Neural cell (in vitro differentiated cells): ENCODE measurements around the gene CTBP2. TPM values are rescaled to one million over a fixed set of nuclear protein-coding genes. Genes with fewer than 3 reads are reported as not detected.

Experiments
- H2AFZ ChIP-seq: fragments of 200-600, 300-800 bp; sonication (generic), shearing (Covaris generic); 2 replicates; pipeline ENCODE4 v1.6.0; 2014; ENCODE audit warnings: low read depth, mild to moderate bottlenecking, antibody characterized with exemption, low read length, moderate library complexity
- H3F3A ChIP-seq: fragments of 200-600 bp; shearing (Covaris generic); 2 replicates; pipeline ENCODE4 v1.6.1; 2016; ENCODE audit warnings: mild to moderate bottlenecking, moderate library complexity, mixed read lengths, antibody characterized with exemption, low read length; ENCODE audit not compliant: insufficient read depth, poor library complexity, severe bottlenecking
- H3K27ac ChIP-seq: fragments of 200-600, 300-800 bp; sonication (generic), shearing (Covaris generic); 2 replicates; pipeline ENCODE4 v1.5.1; 2014; ENCODE audit warnings: mild to moderate bottlenecking, low read length, moderate library complexity
- H3K27me3 ChIP-seq: fragments of 300-800, 200-600 bp; sonication (generic), shearing (Covaris generic); 2 replicates; pipeline ENCODE4 v1.6.0; 2014; ENCODE audit warnings: mild to moderate bottlenecking, low read depth, low read length, moderate library complexity; ENCODE audit not compliant: insufficient read depth
- H3K36me3 ChIP-seq: fragments of 300-800, 200-600 bp; sonication (generic), shearing (Covaris generic); 2 replicates; pipeline ENCODE4 v1.5.1; 2014; ENCODE audit warnings: mild to moderate bottlenecking, antibody characterized with exemption, low read length, moderate library complexity; ENCODE audit not compliant: insufficient read depth
- H3K4me2 ChIP-seq: fragments of 300-800, 200-600 bp; sonication (generic), shearing (Covaris generic); 2 replicates; pipeline ENCODE4 v1.6.0; 2014; ENCODE audit warnings: mild to moderate bottlenecking, low read length
- H3K4me3 ChIP-seq: fragments of 300-800, 200-600 bp; sonication (generic), shearing (Covaris generic); 2 replicates; pipeline ENCODE4 v1.5.1; 2014; ENCODE audit warnings: mild to moderate bottlenecking, low read length, moderate library complexity
- H3K79me2 ChIP-seq: fragments of 200-600 bp; shearing (Covaris generic); replicated peaks from 2 replicates; pipeline ENCODE4 v1.6.0; 2014; ENCODE audit warnings: mild to moderate bottlenecking, low read length, moderate library complexity; ENCODE audit not compliant: insufficient read depth
- H3K9ac ChIP-seq: fragments of 300-800, 200-600 bp; sonication (generic), shearing (Covaris generic); 2 replicates; pipeline ENCODE4 v1.6.1; 2016; ENCODE audit warnings: mild to moderate bottlenecking, low read length, mixed read lengths
- H3K9me2 ChIP-seq: fragments of 200-600 bp; shearing (Covaris generic); 2 replicates; pipeline ENCODE4 v1.6.1; 2016; ENCODE audit warnings: mild to moderate bottlenecking, low read length, mixed read lengths; ENCODE audit not compliant: insufficient read depth
- H3K9me3 ChIP-seq: fragments of 200-600, 300-800 bp; sonication (generic), shearing (Covaris generic); 2 replicates; pipeline ENCODE4 v1.6.1; 2016; ENCODE audit warnings: mild to moderate bottlenecking, mixed run types, low read length, moderate library complexity, mixed read lengths
- H4K20me1 ChIP-seq: fragments of 200-600 bp; shearing (Covaris generic); 2 replicates; pipeline ENCODE4 v1.6.1; 2016; ENCODE audit warnings: mild to moderate bottlenecking, mixed run types; ENCODE audit not compliant: insufficient read depth
- EP300 ChIP-seq: fragments of 450-650 bp; conservative IDR thresholded peaks from 2 replicates; pipeline ENCODE4 v1.6.1; 2014; ENCODE audit warnings: antibody characterized with exemption, mild to moderate bottlenecking, moderate library complexity; ENCODE audit not compliant: poor library complexity, severe bottlenecking
- EZH2 ChIP-seq: fragments of 200-600, 300-800 bp; shearing (Covaris generic), sonication (generic); IDR thresholded peaks from 2 replicates; pipeline ENCODE4 v1.6.1; 2014; ENCODE audit warnings: antibody characterized with exemption, low read length, borderline replicate concordance, mild to moderate bottlenecking; ENCODE audit not compliant: insufficient read depth, poor library complexity, severe bottlenecking
- MXI1 ChIP-seq: fragments of 450-650 bp; conservative IDR thresholded peaks from 2 replicates; pipeline ENCODE4 v1.6.1; 2014; ENCODE audit warnings: antibody characterized with exemption, mild to moderate bottlenecking; ENCODE audit not compliant: poor library complexity, severe bottlenecking
- POLR2AphosphoS5 ChIP-seq: IDR thresholded peaks from 2 replicates; pipeline ENCODE4 v1.6.1; 2012
- RAD21 ChIP-seq: fragments of 450-650 bp; conservative IDR thresholded peaks from 2 replicates; pipeline ENCODE4 v1.6.1; 2014; ENCODE audit warnings: antibody characterized with exemption, mild to moderate bottlenecking, moderate library complexity
- REST ChIP-seq: IDR thresholded peaks from 2 replicates; pipeline ENCODE4 v1.6.1; 2012; ENCODE audit warnings: borderline replicate concordance
- SMC3 ChIP-seq: fragments of 450-650 bp; conservative IDR thresholded peaks from 2 replicates; pipeline ENCODE4 v1.6.1; 2014; ENCODE audit warnings: antibody characterized with exemption, mild to moderate bottlenecking, moderate library complexity; ENCODE audit not compliant: poor library complexity
- TAF1 ChIP-seq: IDR thresholded peaks from 2 replicates; pipeline ENCODE4 v1.6.1; 2012; ENCODE audit warnings: low read depth
- polyA plus RNA-seq: library from polyadenylated mRNA; depleted of rRNA; stranded (reverse); fragments of >200 nt; gene quantifications from 2 replicates; pipeline ENCODE4 v1.2.3, GENCODE V29; 2014
- TF ChIP-seq, protein P1 (sequence below): fragments of 450-650 bp; IDR thresholded peaks from 2 replicates; pipeline ENCODE4 v1.5.1; 2014; ENCODE audit warnings: antibody characterized with exemption, mild to moderate bottlenecking, moderate library complexity; ENCODE audit not compliant: poor library complexity, severe bottlenecking

The CTBP2 gene
- polyA plus RNA-seq, 1 donor from 2014 or later: 59.5 TPM

DNA sequence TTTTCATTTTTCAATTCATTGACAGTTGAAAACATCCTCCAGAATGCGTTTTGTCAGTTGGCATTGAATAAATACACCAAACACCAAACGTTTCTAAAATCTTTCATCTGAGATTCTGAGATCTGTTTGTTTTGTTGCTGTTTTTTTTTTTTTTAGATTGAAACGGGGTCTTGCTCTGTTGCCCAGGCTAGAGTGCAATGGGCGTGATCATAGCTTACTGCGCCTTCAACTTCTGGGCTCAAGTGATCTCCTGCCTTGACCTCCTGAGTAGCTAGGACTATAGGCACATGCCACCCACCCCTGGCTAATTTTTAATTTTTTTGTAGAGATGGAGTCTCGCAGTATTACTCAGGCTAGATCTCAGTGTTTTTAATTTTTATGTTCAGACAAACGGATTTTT is 187.7 kb downstream of the CTBP2 start:
- Histone ChIP-seq H3K9me3 (no peaks in the 10 kb centered on the region), H3K27me3 (no peaks in the 10 kb centered on the region), H3K9ac (no peak overlapping the region), H4K20me1 (no peaks in the 10 kb centered on the region), H3K4me3 (no peak overlapping the region), H3K27ac (no peak overlapping the region), H3K4me2 (no peak overlapping the region), H3F3A (no peaks in the 10 kb centered on the region), H3K79me2 (peaks cover 18% of the 10 kb centered on the region), H2AFZ (no peak overlapping the region), H3K36me3 (peaks cover 4% of the 10 kb centered on the region), H3K9me2 (no peaks in the 10 kb centered on the region)
- TF ChIP-seq, protein P1, sequence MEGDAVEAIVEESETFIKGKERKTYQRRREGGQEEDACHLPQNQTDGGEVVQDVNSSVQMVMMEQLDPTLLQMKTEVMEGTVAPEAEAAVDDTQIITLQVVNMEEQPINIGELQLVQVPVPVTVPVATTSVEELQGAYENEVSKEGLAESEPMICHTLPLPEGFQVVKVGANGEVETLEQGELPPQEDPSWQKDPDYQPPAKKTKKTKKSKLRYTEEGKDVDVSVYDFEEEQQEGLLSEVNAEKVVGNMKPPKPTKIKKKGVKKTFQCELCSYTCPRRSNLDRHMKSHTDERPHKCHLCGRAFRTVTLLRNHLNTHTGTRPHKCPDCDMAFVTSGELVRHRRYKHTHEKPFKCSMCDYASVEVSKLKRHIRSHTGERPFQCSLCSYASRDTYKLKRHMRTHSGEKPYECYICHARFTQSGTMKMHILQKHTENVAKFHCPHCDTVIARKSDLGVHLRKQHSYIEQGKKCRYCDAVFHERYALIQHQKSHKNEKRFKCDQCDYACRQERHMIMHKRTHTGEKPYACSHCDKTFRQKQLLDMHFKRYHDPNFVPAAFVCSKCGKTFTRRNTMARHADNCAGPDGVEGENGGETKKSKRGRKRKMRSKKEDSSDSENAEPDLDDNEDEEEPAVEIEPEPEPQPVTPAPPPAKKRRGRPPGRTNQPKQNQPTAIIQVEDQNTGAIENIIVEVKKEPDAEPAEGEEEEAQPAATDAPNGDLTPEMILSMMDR: no peak
- no peak for TF ChIP-seq EP300
- no peak for TF ChIP-seq EZH2
- TF ChIP-seq REST: no peak
- no peak for TF ChIP-seq TAF1
- no peak for TF ChIP-seq MXI1
- TF ChIP-seq RAD21: no peak
- no peak for TF ChIP-seq SMC3
- no peak for TF ChIP-seq POLR2AphosphoS5

DNA sequence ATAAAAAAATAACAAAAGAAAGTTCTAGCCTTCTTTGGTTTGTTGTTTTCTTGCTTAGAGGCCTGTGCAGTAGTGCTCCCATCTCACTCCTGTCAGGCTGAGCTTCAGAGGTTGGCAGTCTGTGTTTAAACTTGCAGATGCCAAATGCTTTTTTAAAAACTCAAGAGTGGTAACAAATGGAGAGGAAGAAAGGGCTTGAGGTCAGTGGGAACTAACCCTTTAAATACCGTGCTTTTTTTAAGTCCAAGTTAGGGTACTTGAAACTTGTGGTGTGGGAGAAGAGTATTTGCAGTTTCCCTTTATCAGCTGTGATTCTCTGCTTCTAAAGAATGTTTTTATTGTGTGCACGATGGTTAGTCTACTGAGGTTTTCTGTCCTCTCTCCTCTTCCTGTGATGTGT is 189.1 kb downstream of the CTBP2 start:
- no peaks in the 10 kb centered on the region for H3K27me3 ChIP-seq
- H4K20me1 ChIP-seq: no peaks in the 10 kb centered on the region
- peaks cover 4% of the 10 kb centered on the region for H3K36me3 ChIP-seq
- no peaks in the 10 kb centered on the region for H3K9me2 ChIP-seq
- H3F3A ChIP-seq: no peaks in the 10 kb centered on the region
- H3K4me3 ChIP-seq: no peak overlapping the region
- H3K9ac ChIP-seq: no peak overlapping the region
- no peak overlapping the region for H3K27ac ChIP-seq
- H3K4me2 ChIP-seq: no peak overlapping the region
- no peak overlapping the region for H2AFZ ChIP-seq
- TF ChIP-seq POLR2AphosphoS5: no peak
- no peak for TF ChIP-seq REST
- TF ChIP-seq, protein P1: no peak
- TF ChIP-seq EP300: no peak
- no peak for TF ChIP-seq EZH2
- no peak for TF ChIP-seq RAD21
- TF ChIP-seq MXI1: no peak
- no peak for TF ChIP-seq TAF1
- TF ChIP-seq SMC3: no peak
- H3K9me3 ChIP-seq: no peaks in the 10 kb centered on the region
- H3K79me2 ChIP-seq: peaks cover 18% of the 10 kb centered on the region
